NOMO-1 (cell line): ENCODE data around the gene ZFYVE28.
"Not testable (repeated sequence)": the region's sequence is repeated elsewhere in the genome, so short reads cannot be mapped to it uniquely, and the experiment has no call there.

Source experiments
- DNase-seq, 2 experiments: peaks; one replicate each; lab custom pipeline; 2025; ENCODE audit not compliant: unreplicated experiment in 2 of 2; lab: John Stamatoyannopoulos, UW

The ZFYVE28 gene

DNA sequence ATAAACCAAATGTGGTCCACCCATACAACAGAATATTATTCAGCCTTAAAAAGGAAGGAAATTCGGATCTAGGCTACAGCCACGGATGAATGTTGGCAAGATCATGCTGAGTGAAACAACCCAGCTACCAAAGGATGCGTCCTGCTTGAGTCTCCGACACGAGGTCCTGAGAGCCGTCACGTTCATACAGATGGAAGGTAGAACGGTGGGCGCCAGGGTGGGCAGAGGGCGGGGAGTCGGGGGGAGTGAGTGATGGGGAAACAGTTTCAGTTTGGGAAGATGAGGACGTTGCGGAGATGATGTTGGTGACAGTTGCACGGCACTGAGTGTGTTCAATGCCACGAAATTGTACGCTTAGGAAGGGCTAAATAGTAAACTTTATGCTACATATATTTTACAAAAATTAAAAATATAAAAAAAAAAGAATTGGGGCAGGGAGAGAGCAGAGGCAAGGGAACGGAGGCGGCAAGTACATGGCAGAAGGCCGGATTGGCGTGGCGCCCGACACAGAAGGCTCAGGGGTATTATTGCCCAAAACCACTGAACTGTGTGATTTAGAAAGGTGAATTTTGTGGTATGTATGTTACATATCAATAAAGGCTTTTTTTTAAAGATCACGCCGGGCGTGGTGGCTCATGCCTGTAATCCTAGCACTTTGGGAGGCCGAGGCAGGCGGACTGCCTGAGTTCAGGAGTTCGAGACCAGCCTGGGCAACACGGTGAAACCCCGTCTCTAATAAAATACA lies 141.7 kb downstream of the ZFYVE28 start:
- DNase-seq: no peak

DNA sequence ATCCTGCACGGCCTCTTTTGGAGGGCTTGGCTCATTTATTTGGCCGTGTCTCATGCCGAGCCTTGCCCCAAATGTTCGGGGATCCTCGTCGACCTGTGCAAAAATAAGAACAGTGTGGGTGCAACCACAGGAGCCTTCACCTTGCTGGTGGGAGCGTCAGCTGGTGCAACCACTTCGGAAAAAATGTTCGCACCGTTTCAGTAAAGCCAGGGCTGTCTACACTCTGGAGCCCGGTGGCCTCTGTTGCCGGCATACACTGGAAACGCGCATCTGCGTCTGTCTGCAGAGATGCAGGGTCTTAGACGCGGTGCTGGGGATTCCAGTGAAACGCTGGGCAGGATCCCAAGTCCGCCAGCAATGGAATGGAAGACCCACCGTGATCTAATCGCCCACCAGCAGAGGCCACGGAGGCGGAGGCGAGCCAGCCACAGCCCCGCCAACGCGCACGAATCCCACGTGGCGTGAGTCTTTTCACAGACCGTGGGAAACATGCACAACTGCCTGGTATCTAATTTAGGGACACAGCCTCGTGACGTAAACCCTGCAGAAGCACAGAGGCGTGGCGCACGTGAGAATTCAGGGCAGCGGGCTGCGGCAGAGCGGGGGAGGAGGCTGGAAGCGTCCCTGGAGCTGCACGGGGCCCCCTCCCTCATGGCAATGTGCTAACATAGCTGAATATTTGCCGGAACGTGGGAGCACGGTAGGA lies 142.7 kb downstream of the ZFYVE28 start:
- DNase-seq: no peak

DNA sequence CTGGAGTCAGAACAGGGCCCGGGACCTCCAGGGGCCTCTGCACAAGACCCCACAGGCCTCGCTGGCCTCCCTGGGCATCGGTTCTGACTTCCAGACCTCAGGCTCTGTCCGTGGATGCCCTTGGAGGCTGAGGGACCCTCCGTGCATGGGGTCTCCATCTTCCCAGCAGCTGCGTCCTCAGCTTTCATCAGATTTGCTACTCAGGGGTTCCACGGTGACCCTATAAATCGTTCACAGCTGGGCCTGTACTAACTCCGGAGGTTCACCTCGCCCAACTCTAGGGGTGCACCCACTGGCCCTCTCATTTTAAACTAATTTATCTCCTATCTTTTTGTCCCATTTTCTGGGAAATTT lies 143.4 kb downstream of the ZFYVE28 start:
- DNase-seq: not testable (repeated sequence)

DNA sequence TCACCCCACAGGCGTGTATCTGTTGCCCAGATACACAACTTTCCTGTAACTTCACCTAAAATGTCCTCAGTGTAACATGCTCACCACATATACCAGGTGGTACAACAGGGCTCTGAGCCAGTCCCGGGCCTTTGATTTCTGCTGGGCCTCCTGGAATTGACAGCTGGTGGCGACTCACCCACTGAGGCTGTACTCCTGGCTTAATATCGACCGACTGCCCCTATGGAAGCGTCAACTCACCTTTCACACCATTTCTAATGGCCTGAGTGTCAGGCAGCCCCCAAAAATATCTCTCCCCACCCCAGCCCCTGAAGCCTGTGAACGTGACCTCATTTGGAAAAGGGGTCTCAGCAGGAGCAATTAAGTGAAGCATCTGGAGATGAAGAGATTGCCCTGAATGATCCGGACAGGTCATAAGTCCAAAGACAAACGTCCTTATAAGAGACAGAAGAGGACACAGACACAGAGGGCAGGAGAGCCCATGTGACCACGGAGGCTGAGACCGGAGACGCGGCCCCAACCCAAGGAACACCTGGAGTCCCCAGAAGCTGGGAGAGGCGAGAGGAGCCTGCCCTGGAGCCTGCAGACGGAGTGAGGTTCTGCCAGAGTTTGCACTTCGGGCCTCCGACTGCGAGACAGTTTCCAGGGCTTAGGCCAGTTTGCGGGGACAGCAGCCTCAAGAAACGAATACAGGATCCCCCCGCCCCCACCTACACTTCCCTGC lies 144.0 kb downstream of the ZFYVE28 start:
- DNase-seq: no peak

DNA sequence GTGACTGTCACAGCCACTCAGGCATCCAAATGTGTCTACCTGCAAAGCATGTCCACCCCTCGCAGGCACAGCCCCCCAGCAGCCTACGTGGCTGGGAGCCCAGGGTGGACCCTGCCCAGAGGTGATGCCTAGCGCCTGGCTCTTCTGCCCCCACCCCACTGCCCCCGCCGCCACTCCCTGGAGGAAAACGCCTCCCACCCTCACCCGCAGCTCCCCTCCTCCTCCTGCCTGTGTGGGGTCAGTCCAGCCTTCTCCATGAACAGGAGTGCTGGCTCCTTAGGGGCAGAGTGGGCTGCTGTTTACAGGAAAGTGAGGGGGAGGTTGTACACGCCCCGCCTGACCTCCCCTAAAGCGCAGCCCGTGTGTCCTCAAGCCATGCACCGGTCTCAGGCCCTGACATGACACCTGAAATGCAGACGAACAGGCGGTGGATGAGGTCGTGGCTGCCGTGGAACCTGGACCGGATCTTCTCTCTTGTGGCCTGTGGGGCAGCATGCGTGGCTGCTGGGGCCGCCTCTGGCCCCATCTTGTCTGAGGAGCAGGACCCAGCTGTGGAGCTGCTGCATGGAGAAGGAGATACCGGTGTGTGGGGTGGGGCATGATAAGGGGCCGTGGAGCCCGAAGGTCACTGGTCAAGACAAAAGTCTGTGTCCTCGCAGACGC lies 144.7 kb downstream of the ZFYVE28 start:
- DNase-seq: no peak

DNA sequence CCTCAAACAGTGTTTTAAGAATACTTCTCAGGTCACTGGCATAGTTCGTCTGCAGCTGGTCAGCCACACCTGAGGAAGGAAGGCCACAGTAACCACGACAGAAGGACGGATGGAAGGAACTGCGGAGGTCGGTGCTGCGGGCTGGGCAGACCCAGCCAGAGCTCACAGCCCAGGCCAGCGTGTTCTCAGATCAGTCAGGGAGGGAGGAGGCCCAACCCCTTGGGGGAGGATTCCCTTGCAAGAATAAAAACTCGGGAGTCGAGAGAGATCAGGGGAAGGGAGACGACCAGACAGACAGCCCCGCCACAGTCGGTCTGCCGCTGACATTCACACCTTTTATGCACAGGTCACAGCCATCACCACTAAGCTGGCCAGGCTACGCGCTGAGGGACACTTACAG lies 145.2 kb downstream of the ZFYVE28 start:
- no peak for DNase-seq

DNA sequence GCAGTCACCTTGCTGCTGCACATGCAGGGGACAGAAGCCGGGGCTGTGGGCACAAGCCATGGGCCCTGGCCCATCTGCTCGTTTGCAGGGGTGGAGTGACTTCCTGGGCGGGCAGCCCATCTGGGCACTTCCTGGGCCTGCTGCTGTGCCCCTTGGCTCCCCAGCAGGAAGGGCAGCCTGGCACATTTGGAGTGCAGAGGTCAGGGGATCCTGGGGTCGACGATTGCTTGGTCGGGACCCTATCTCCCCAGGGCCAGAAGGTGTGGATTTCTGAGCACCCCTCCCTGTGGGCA lies 145.7 kb downstream of the ZFYVE28 start:
- DNase-seq: no peak

DNA sequence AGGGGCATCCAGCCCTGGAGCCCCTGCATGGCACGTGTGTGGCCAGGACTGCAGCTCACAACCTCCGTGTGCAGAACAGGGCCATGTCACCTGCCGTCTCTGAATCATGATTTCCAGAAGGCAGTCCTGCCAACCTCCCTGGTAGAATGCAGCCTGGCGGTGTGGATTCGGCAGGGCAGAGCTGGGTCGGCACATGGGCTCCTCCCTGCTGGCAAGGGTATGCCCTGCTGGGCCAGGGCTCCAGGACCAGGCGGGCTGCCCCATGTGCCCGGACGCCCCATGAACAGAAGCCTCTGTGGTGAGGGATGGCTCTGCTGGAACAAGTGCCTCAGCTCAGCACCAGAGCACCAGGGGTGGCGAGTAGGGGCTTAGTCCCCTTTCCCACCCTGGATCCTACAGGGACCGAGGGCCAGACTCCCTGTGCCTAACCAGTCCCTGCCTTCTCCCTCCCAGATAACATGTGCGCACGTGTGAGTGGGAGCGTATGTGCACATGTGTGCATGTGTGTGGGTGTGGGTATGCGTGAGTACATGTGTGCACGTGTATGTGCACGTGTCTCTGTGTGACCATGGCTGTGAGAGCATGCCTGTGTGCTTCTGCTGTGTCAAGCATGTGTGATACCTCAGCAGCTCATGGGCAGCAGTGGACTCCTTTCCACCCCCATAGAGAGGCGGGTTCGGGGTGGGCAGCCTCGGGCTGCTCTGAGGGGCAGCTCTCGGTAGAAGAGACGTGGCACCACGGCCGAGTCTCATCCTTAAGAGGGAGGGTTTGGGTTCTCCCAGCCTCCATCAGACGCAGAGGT lies 146.2 kb downstream of the ZFYVE28 start:
- DNase-seq: no peak

DNA sequence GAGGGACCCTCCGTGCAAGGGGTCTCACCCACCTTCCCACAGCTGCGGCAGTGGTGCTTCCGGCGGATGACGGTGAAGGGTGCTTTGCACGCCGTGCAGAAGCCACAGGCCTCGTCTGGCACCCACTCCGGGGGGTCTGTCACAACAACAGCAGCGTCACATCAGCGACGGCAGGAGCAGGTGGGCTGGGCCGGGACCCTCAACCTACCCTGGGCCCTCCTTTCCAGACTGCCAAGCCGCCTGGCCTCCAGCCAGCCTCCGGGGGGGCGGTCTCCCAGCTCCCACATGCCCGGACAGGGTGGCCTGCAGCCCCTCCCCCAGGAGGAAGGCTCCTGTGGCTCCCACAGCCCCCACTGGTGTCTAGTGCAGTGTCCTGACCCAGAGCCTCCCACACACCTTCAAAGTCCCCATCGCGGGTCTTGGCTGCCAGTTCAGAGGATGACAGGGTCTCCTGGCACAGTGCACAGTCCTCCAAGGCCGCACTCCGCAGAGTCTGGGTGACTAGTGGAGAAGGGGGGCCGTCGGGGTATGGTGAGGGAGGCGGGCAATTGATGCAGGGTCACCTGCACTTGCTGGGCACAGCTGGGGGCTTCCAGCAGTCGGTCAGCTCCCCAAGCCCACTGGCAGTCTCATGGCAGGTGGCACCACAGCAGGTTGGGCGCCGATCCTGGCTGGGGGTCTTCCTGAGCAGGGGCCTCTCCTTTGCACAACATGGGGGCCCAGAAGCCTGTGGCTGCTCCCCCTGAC lies 147.0 kb downstream of the ZFYVE28 start:
- DNase-seq: no peak

DNA sequence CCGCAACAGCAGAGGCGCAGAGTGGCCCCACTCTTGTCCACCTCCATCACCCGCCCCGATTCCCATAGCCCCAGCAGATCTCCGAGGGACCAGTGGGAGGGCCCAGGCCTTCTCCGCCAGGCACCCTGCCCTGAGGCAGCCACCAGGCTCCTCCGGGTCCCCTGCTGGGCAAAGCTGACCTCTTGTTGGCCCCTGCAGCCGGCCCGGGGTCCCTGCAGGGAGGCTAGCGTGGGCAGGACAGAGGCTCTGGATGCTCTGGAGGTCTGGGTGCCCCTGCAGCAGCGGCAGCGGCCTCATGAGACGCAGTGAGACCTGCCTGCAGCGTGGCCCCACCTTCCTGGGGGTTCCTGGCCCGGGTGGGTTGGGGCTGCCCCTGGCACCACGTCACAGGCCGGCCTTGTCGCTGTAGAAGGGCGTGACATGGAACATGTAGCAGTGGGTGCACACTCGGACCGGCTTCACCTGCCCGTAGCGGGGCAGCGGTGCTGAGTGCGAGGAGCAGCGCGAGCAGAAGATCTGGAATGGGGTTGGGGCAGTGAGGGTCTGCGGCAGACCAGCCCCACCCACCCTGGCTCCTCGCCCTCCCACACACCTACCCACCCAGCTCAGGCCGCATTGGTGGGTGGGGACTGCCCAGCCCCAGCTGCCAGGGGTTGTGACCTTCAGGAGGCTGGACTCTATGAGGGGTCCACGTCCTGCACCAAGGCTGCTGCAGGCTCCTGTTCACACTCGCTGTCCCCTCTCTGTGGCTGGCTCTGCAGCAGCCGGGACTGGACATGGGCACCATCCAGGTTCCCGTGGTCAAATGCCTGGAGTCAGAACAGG lies 147.9 kb downstream of the ZFYVE28 start:
- DNase-seq: no peak

DNA sequence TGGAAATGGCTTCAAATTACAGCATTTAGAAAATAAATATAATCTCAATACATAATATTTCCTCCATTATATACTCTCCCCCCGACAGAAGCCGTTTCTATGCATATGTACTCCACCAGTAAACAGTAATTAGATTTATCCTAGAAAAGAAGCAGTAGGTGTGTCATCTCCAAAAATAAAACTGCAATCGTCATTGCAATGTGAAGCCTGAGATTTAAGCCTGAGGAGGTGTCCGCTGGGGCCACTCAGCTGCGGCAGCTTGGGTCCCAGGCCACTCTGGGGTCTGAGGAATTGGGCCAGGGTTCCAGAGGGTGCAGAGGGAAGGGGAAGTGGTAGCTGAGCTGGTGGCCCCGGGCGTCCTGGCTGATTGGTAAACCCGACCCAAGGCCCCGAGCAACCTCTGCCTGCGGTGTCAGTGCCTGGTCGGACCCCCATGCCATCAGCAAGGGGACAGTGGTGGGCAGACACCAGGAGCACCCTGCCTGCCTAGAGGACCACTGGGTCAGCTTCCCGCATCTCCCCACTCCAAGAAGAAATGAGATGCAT lies 148.8 kb downstream of the ZFYVE28 start:
- DNase-seq: no peak

DNA sequence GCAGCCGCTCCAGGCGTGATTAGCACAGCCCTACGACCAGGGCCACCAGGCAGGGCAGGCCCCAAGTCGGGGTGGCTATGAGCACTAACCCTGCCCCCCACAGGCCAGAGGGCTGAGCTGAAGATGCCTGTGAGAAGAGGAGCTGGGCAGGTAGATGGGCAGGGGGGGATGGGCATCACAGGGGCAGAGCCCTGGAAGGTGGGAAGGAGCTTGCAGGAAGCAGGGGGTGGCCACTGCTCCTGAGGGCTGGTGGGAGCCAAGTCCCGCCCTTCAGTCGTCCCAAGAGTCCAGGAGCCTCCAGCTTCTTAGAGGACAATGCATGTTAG lies 149.3 kb downstream of the ZFYVE28 start:
- no peak for DNase-seq

DNA sequence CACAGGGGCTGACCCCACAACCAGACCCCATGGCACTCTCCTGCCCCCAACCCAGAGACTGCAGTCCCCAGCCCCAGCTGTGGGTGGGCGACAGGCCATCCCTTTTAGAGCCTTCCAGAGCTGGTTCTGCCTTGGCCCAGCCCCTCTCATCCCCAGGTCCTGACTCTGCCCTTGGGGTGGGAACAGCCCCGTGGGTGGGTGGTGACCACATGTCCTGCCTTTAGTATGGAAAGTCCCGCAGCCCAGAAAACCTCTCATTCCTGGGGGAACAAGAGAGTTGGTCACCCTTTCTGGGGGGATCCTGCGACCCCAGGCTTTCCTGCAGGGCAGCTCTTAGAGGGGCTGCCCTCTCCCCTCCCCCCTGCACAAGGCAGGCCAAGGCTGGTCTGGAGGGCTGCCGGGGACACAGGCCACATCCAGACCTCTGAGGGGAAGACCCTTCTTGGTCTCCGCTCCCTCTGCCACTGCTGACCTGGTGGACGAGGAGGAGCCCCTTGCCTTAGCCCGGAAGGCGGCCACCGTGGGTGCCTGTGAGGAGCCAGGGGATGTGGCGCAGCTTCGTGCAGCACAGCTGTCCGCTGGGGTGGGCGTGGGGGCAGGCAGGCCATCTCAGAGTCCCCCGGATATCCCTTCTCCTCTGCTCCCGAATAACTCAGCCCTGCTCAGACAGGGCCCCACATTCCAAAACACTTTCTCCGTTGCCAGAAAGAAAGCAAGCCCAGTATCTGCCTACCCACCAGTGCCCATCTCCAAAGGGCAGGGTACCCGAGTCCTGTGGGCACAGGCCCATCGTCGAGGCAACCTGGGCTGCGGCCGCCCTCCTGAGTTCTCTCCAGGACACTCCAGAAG lies 149.9 kb downstream of the ZFYVE28 start:
- no peak for DNase-seq

DNA sequence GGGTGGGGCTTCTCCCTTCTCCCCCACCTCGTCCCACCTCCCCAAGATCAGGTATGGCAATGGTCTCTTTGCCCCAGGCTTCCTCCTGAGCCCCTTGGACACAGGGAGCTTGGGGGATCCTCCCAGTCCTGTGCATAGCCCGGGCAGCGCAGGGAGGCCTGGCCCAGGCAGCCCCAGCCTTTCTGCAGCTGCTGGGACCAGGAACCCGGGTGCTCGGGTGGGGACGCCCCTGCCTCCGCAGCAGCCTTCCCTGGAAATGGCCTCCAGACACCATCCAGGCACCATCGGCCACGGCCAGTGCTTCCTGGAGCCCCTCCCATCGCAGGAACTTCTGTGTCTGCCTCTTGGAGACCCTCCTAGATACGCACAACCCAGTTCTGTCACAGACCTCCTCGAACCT lies 150.6 kb downstream of the ZFYVE28 start:
- DNase-seq: no peak

DNA sequence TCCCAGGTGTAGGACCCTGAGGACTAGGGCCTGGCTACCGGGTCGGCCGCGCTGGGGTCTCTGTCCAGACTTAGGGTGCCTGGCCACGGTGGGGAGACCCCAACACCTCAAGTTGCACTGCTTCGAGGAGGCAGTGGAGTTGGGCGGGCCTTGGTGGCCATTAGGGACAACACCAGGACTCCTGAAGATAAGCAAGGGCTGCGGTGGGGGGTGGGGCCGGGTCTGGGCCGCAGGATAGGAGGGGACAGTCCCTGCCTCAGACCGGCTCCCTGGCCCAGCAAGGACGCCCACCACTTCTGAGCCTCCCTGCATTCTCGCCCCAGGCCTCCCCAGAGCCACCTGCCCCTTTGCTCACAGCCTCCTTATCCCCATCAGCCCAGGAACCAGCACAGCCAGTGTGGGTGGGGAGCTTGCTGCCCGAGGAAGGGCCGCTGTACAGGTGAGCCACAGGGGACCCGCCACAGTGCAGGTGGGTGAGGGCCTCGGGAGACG lies 151.1 kb downstream of the ZFYVE28 start:
- DNase-seq: no peak

DNA sequence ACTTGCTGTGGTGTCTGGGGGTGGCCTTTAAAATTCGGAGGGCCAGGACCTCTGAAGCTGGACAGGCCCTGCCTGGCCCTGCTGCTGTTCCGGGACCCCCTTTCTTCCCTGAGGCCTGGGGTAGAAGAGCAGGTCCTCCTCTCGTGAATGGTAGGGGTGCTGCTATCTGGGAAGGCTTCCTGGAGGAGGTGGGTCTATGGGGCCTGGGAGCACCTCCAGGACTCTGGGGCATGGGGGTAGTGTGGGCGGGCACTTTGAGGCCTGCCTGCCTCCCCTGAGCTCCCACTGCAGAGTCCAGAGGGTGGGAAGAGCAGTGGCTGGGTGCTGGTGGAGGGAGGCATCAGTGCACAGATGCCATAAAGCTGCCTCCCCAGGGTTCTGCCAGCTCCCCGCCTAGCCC lies 151.6 kb downstream of the ZFYVE28 start:
- DNase-seq: no peak

DNA sequence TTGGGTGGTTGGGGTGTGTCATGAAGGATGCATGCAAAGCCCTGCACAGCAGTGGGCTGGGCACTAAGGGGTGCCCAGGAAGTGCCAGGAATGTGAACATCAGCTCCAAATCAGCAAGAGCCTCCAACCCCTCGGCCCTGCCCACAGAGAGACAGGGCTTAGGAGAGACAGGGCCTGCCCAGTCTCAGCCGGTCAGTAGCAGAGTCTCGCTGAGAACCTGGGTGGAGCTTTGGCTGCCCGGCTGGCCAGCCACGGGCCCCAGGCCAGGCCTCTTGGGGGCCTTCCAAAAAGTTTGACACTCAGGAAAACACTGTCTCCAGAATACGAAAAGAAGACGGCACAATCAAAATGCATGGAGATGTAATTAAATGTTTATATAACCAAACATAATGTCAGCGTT lies 152.3 kb downstream of the ZFYVE28 start:
- no peak for DNase-seq
